DND-41 (cell line): ENCODE measurements around the gene YTHDF2.
"Not testable (repeated sequence)": the region's sequence is repeated elsewhere in the genome, so short reads cannot be mapped to it uniquely, and the experiment has no call there.

Experiments
- ATAC-seq: fragments of 200-7000 bp; cut with Tn5 transposase; 3 replicates; pipeline ENCODE4 v1.9.1; 2021; ENCODE audit warnings: low read depth; ENCODE audit not compliant: insufficient read depth
- DNase-seq: peaks from one replicate; pipeline ENCODE4 v3.0.0-alpha.2; 2020
- H2AFZ ChIP-seq: 2 replicates; pipeline ENCODE4 v1.6.0; 2012; ENCODE audit warnings: low read depth, low read length
- H3K27ac ChIP-seq: 2 replicates; pipeline ENCODE4 v1.5.1; 2012; ENCODE audit warnings: low read length, inconsistent platforms
- H3K27me3 ChIP-seq: fragments of 200-600 bp; sonication (generic); 2 replicates; pipeline ENCODE4 v1.6.0; 2012; ENCODE audit warnings: low read length, mild to moderate bottlenecking, inconsistent platforms; ENCODE audit not compliant: insufficient read depth, poor library complexity
- H3K36me3 ChIP-seq: 2 replicates; pipeline ENCODE4 v1.5.1; 2012; ENCODE audit warnings: low read length, inconsistent platforms; ENCODE audit not compliant: insufficient read depth
- H3K4me1 ChIP-seq: 2 replicates; pipeline ENCODE4 v1.5.1; 2012; ENCODE audit warnings: mild to moderate bottlenecking, low read length; ENCODE audit not compliant: insufficient read depth
- H3K4me2 ChIP-seq: 2 replicates; pipeline ENCODE4 v1.6.0; 2012; ENCODE audit warnings: mild to moderate bottlenecking, moderate library complexity, low read length, inconsistent platforms; ENCODE audit not compliant: insufficient read depth
- H3K4me3 ChIP-seq, 2 experiments: fragments of 200-600 bp in 1 of 2; shearing (Covaris generic) in 1 of 2; 2 replicates each; pipeline ENCODE4 v1.5.1; 2012 to 2016; ENCODE audit warnings: inconsistent platforms in 2 of 2, low read length in 2 of 2, mild to moderate bottlenecking in 2 of 2, low read depth in 1 of 2, moderate library complexity in 1 of 2
- H3K79me2 ChIP-seq: 2 replicates; pipeline ENCODE4 v1.6.0; 2012; ENCODE audit warnings: low read length, inconsistent platforms; ENCODE audit not compliant: insufficient read depth
- H3K9ac ChIP-seq: 2 replicates; pipeline ENCODE4 v1.6.0; 2012; ENCODE audit warnings: low read depth, mild to moderate bottlenecking, inconsistent platforms, low read length, moderate library complexity
- H3K9me3 ChIP-seq: 2 replicates; pipeline ENCODE4 v1.5.1; 2012; ENCODE audit warnings: low read length, moderate library complexity, mild to moderate bottlenecking, inconsistent platforms; ENCODE audit not compliant: insufficient read depth, severe bottlenecking
- H4K20me1 ChIP-seq: 2 replicates; pipeline ENCODE4 v1.6.0; 2012; ENCODE audit warnings: low read length; ENCODE audit not compliant: insufficient read depth
- EZH2 ChIP-seq: IDR thresholded peaks from 3 replicates; pipeline ENCODE4 v1.6.1; 2012; ENCODE audit warnings: borderline replicate concordance, low read depth, mild to moderate bottlenecking, moderate library complexity, low read length, inconsistent platforms; ENCODE audit not compliant: severe bottlenecking
- TF ChIP-seq, protein P1 (sequence below): IDR thresholded peaks from 2 replicates; pipeline ENCODE4 v1.5.1; 2012; ENCODE audit warnings: borderline replicate concordance, low read length, moderate library complexity, mild to moderate bottlenecking; ENCODE audit not compliant: poor library complexity, severe bottlenecking; ENCODE audit errors: extremely low read depth

YTHDF2 gene

DNA sequence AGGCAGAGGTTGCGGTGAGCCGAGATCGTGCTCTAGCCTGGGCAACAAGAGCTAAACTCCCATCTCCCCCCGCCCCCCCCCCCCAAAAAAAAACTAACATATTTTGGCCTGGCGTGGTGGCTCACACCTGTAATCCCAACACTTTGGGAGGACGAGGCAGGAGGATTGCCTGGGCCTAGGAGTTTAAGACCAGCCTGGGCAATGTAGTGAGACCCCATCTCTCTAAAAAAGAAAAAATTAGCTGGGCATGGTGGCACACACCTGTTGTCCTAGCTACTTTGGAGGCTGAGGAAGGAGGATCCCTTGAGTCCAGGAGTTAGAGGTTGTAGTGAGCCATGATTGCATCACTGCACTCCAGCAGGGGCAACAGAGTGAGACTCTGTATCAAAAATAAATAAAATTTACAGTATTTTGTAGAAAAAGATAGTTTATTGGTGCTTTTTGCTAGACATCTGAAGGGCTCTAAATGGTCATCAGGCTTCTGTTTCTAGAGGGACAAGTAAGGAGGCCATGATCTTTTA is 9.0 kb downstream of the YTHDF2 start:
- H4K20me1 ChIP-seq: peaks cover 99% of the 10 kb centered on the region
- no peak overlapping the region for H3K27ac ChIP-seq
- peak overlapping the region; percentile 59 for H3K4me2 ChIP-seq
- peaks cover 95% of the 10 kb centered on the region for H3K36me3 ChIP-seq
- peak overlapping the region in 1 of 2 experiments; percentile 36; a peak in 1 of 4 replicates for H3K4me3 ChIP-seq
- no peaks in the 10 kb centered on the region for H3K9me3 ChIP-seq
- H3K79me2 ChIP-seq: peaks cover 100% of the 10 kb centered on the region
- no peaks in the 10 kb centered on the region for H3K27me3 ChIP-seq
- no peak overlapping the region for H3K9ac ChIP-seq
- DNase-seq (no peak), ATAC-seq (no peak)
- peaks cover 93% of the 10 kb centered on the region for H3K4me1 ChIP-seq
- TF ChIP-seq, protein P1, sequence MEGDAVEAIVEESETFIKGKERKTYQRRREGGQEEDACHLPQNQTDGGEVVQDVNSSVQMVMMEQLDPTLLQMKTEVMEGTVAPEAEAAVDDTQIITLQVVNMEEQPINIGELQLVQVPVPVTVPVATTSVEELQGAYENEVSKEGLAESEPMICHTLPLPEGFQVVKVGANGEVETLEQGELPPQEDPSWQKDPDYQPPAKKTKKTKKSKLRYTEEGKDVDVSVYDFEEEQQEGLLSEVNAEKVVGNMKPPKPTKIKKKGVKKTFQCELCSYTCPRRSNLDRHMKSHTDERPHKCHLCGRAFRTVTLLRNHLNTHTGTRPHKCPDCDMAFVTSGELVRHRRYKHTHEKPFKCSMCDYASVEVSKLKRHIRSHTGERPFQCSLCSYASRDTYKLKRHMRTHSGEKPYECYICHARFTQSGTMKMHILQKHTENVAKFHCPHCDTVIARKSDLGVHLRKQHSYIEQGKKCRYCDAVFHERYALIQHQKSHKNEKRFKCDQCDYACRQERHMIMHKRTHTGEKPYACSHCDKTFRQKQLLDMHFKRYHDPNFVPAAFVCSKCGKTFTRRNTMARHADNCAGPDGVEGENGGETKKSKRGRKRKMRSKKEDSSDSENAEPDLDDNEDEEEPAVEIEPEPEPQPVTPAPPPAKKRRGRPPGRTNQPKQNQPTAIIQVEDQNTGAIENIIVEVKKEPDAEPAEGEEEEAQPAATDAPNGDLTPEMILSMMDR: no peak
- no peak for TF ChIP-seq EZH2
- no peak overlapping the region for H2AFZ ChIP-seq

DNA sequence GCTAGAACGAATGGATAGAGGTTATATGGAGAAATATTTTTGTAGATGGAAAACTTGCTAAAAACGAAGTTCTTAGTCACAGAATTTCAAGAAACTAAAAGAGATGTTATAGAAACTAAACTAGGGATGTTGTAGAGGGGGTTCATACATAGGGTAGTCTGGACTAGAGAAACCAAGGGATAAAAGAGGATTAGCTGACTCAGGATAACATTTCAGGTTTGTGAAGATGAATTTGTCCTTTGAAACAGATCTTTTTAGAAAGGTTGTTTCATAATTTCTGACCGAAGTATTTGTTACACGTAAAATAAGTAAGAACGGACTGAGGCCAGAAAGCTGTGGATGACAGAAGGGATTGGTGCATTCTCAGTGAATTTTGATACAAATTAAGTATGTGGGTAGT is 13.6 kb downstream of the YTHDF2 start:
- no peak overlapping the region for H3K4me3 ChIP-seq
- peaks cover 92% of the 10 kb centered on the region for H3K36me3 ChIP-seq
- no peaks in the 10 kb centered on the region for H3K9me3 ChIP-seq
- no peak overlapping the region for H3K27ac ChIP-seq
- no peaks in the 10 kb centered on the region for H3K27me3 ChIP-seq
- no peak overlapping the region for H2AFZ ChIP-seq
- ATAC-seq (no peak), DNase-seq (no peak)
- peaks cover 56% of the 10 kb centered on the region for H3K4me1 ChIP-seq
- H3K79me2 ChIP-seq: peaks cover 100% of the 10 kb centered on the region
- TF ChIP-seq, protein P1: no peak
- TF ChIP-seq EZH2: no peak
- peaks cover 99% of the 10 kb centered on the region for H4K20me1 ChIP-seq
- no peak overlapping the region for H3K9ac ChIP-seq
- peak overlapping the region; percentile 39 for H3K4me2 ChIP-seq

DNA sequence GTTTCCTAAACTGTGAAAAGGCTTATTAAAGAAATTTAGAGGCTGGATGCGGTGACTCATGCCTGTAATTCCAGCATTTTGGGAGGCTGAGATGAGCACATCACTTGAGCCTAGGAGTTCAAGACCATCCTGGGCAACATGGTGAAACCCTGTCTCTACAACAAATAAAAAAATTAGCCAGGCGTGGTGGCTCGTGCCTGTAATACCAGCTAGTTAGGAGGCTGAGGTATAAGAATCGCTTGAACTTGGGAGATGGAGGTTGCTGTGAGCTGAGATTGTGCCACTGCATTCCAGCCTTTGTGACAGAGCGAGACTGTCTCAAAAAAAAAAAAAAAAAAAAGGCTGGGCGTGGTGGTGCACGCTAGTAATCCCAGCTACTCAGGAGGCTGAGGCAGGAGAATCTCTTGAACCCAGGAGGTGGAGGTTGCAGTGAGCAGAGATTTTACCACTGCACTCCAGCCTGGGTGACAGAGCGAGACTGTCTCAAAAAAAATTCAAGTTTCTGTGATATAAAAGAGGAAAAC is 14.1 kb downstream of the YTHDF2 start:
- Histone ChIP-seq H3K4me1 (peaks cover 51% of the 10 kb centered on the region), H3K79me2 (peaks cover 100% of the 10 kb centered on the region), H3K36me3 (peaks cover 92% of the 10 kb centered on the region), H4K20me1 (peaks cover 99% of the 10 kb centered on the region), H3K4me2 (peak overlapping the region; percentile 39; the same call in 1 of the 2 replicates)
- not testable (repeated sequence) for ATAC-seq, H3K9ac ChIP-seq, H2AFZ ChIP-seq, DNase-seq, H3K27ac ChIP-seq, H3K9me3 ChIP-seq, H3K27me3 ChIP-seq, H3K4me3 ChIP-seq

DNA sequence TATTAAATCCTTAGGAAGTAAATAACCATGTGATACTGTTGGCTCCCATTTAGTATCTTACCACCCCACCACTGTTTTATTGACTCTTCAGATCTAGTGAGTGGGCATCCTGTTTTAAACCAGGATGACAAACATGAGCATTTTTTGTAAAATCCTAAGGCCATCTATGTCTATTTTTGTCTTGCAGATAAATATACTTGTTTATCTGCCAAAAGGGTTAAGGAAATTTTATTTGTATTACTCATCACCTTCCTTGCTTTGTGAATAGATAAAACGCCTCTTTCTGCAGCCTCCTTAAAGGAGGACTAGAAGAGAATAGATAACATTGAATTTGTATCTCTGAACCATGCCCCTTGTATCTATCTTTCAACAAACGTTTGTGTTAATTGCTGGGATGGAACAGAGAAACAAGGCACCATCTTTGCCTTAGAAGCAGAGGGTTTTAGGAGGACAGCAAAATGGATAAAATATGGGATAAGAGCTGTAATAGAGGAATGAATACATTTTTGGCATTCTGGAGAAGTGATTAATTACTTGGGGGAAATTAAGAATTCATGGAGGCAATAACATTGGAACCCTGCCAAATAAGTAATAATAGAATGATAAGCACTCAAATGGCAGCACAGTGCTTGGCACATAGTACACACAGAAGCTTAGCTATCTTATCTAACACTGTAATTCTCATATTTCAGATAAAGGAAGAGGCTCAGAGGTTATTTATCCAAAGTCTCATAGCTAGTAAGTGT is 14.7 kb downstream of the YTHDF2 start:
- Histone ChIP-seq H3K9ac (no peak overlapping the region), H2AFZ (no peak overlapping the region), H3K36me3 (peaks cover 92% of the 10 kb centered on the region), H3K4me2 (peak overlapping the region; percentile 18), H3K9me3 (no peaks in the 10 kb centered on the region), H3K79me2 (peaks cover 100% of the 10 kb centered on the region), H3K27me3 (no peaks in the 10 kb centered on the region), H3K27ac (no peak overlapping the region), H3K4me3 (no peak overlapping the region), H3K4me1 (peaks cover 46% of the 10 kb centered on the region), H4K20me1 (peaks cover 99% of the 10 kb centered on the region)
- ATAC-seq (no peak), DNase-seq (no peak)
- TF ChIP-seq, protein P1: no peak
